AG08396 (cell line): Measurements from ENCODE around the gene OR2S2.
"Not testable (repeated sequence)": the region's sequence is repeated elsewhere in the genome, so short reads cannot be mapped to it uniquely, and the experiment has no call there.

Source experiments
- DNase-seq: peaks from one replicate; pipeline ENCODE4 v3.0.0; 2012; ENCODE audit warnings: low spot score, mixed read lengths

OR2S2 gene

GRCh38 chr9:35933550-35934067, 24.3 kb downstream of the OR2S2 start:
- DNase-seq = no peak

GRCh38 chr9:35932735-35933134, 25.2 kb downstream of the OR2S2 start:
- DNase-seq = no peak

- DNase-seq = no peak
Observed at GRCh38 chr9:35930989-35931388, 27.0 kb downstream of the OR2S2 start.

GRCh38 chr9:35930521-35930920, 27.4 kb downstream of the OR2S2 start:
- no peak for DNase-seq

- no peak for DNase-seq
Observed at GRCh38 chr9:35929453-35929718, 28.6 kb downstream of the OR2S2 start.

GRCh38 chr9:35928591-35929452, 29.1 kb downstream of the OR2S2 start:
- no peak for DNase-seq

GRCh38 chr9:35923927-35924763, 33.8 kb downstream of the OR2S2 start:
- peak; percentile 75 for DNase-seq

GRCh38 chr9:35923598-35923926, 34.4 kb downstream of the OR2S2 start:
- no peak for DNase-seq

GRCh38 chr9:35920051-35920620, 37.8 kb downstream of the OR2S2 start:
- DNase-seq = no peak

- DNase-seq = no peak
Observed at GRCh38 chr9:35919212-35920008, 38.5 kb downstream of the OR2S2 start.

GRCh38 chr9:35918780-35919179, 39.2 kb downstream of the OR2S2 start:
- DNase-seq = no peak

- no peak for DNase-seq
Observed at GRCh38 chr9:35917261-35917660, 40.7 kb downstream of the OR2S2 start.

- DNase-seq = no peak
Observed at GRCh38 chr9:35915681-35916294, 42.2 kb downstream of the OR2S2 start.

- peak; percentile 20 for DNase-seq
Observed at GRCh38 chr9:35914301-35914807, 43.6 kb downstream of the OR2S2 start.

GRCh38 chr9:35913429-35913828, 44.5 kb downstream of the OR2S2 start:
- not testable (repeated sequence) for DNase-seq

GRCh38 chr9:35912791-35913400, 45.1 kb downstream of the OR2S2 start:
- no peak for DNase-seq

GRCh38 chr9:35911690-35912089, 46.3 kb downstream of the OR2S2 start:
- DNase-seq = no peak

GRCh38 chr9:35910613-35911359, 47.2 kb downstream of the OR2S2 start:
- DNase-seq = peak; percentile 49

- DNase-seq = no peak
Observed at GRCh38 chr9:35909687-35910612, 48.0 kb downstream of the OR2S2 start.
